Endothelial cell of umbilical vein (primary cell): Measurements from ENCODE around the gene LMF1. TPM values are rescaled to one million over a fixed set of nuclear protein-coding genes. Genes with fewer than 3 reads are reported as not detected.

Experiments
- BruUV-seq: library from RNA; stranded (reverse); fragments of 400-500 nt; replicated peaks from 2 replicates; lab custom pipeline; 2021; lab: Mats Ljungman, UMichigan
- CTCF ChIA-PET: fragments of 300-600, 350-600 bp; sonication (Branson Sonifier 250); formaldehyde crosslinking; loops from one replicate; lab custom pipeline; 2021; ENCODE audit warnings: antibody characterized with exemption, inconsistent platforms; lab: Charles Lee
- POLR2A ChIA-PET: fragments of 300-600, 350-600 bp; sonication (Branson Sonifier 250); formaldehyde crosslinking; loops from one replicate; lab custom pipeline; 2021; ENCODE audit warnings: antibody characterized with exemption, inconsistent platforms; lab: Charles Lee
- DNase-seq: peaks from one replicate; pipeline ENCODE4 v3.0.0-alpha.2; 2011; ENCODE audit warnings: low read depth, low spot score
- FAIRE-seq: peaks from 2 replicates; lab custom pipeline; 2011; peaks lifted over from hg19 to GRCh38; lab: Jason Lieb, UNC
- H2AFZ ChIP-seq: 2 replicates; pipeline ENCODE4 v1.6.0; 2012; ENCODE audit warnings: low read depth, low read length, control low read depth, inconsistent platforms
- H3K27ac ChIP-seq: 2 replicates; pipeline ENCODE4 v1.5.1; 2011; ENCODE audit warnings: low read depth, mild to moderate bottlenecking, control low read depth, low read length, moderate library complexity; ENCODE audit not compliant: insufficient read depth
- H3K27me3 ChIP-seq, 2 experiments: 2 replicates each; pipeline versions ENCODE4 v1.6.0 to v1.6.1; 2011; ENCODE audit warnings: low read length in 2 of 2, mixed read lengths in 1 of 2; ENCODE audit not compliant: control insufficient read depth in 2 of 2, insufficient read depth in 2 of 2
- H3K36me3 ChIP-seq, 2 experiments: 2 replicates in 1 of 2; 3 replicates in 1 of 2; pipeline ENCODE4 v1.5.1; 2011; ENCODE audit warnings: low read length in 2 of 2, mild to moderate bottlenecking in 1 of 2, moderate library complexity in 1 of 2; ENCODE audit not compliant: control insufficient read depth in 2 of 2, insufficient read depth in 2 of 2; ENCODE audit errors: extremely low read depth in 1 of 2
- H3K4me1 ChIP-seq: 3 replicates; pipeline ENCODE4 v1.5.1; 2011; ENCODE audit warnings: mild to moderate bottlenecking, low read length; ENCODE audit not compliant: control insufficient read depth, insufficient read depth; ENCODE audit errors: extremely low read depth
- H3K4me2 ChIP-seq: 2 replicates; pipeline ENCODE4 v1.6.1; 2011; ENCODE audit warnings: low read length, control low read depth, mixed read lengths; ENCODE audit not compliant: insufficient read depth
- H3K4me3 ChIP-seq, 3 experiments: fragments of 200-600 bp in 1 of 3; sonication (generic), shearing (Covaris generic) in 1 of 3; replicated peaks in 1 of 3; 2 replicates each; pipeline ENCODE4 v1.5.1; 2011 to 2016; ENCODE audit warnings: control low read depth in 3 of 3, low read length in 3 of 3, mild to moderate bottlenecking in 2 of 3, inconsistent platforms in 1 of 3, low read depth in 1 of 3, moderate library complexity in 1 of 3; ENCODE audit not compliant: insufficient read depth in 1 of 3
- H3K79me2 ChIP-seq: 2 replicates; pipeline ENCODE4 v1.6.0; 2012; ENCODE audit warnings: low read length, inconsistent platforms; ENCODE audit not compliant: control insufficient read depth, insufficient read depth
- H3K9ac ChIP-seq: replicated peaks from 2 replicates; pipeline ENCODE3; 2011; ENCODE audit warnings: low read length, control low read depth; ENCODE audit not compliant: insufficient read depth; ENCODE audit errors: extremely low read depth
- H3K9me1 ChIP-seq: replicated peaks from 3 replicates; pipeline ENCODE4 v1.6.0; 2011; ENCODE audit warnings: mild to moderate bottlenecking, low read length; ENCODE audit not compliant: control insufficient read depth, insufficient read depth; ENCODE audit errors: extremely low read depth
- H3K9me3 ChIP-seq: replicated peaks from 2 replicates; pipeline ENCODE4 v1.5.1; 2012; ENCODE audit warnings: low read length, inconsistent platforms; ENCODE audit not compliant: control insufficient read depth, insufficient read depth
- H4K20me1 ChIP-seq: replicated peaks from 2 replicates; pipeline ENCODE3; 2011; ENCODE audit warnings: mild to moderate bottlenecking, low read length; ENCODE audit not compliant: control insufficient read depth, insufficient read depth; ENCODE audit errors: extremely low read depth
- GATA2 ChIP-seq: IDR thresholded peaks from 2 replicates; pipeline ENCODE4 v1.7.0; 2011; ENCODE audit warnings: low read depth, mild to moderate bottlenecking, moderate library complexity, mixed read lengths, low read length; ENCODE audit not compliant: insufficient read length, insufficient read depth
- JUN ChIP-seq: IDR thresholded peaks from 2 replicates; pipeline ENCODE4 v1.6.1; 2011; ENCODE audit warnings: borderline replicate concordance, low read depth; ENCODE audit not compliant: insufficient read length, insufficient read depth
- MAX ChIP-seq: IDR thresholded peaks from 2 replicates; pipeline ENCODE4 v1.6.1; 2011; ENCODE audit not compliant: insufficient read depth, insufficient read length
- POLR2A ChIP-seq: IDR thresholded peaks from 2 replicates; pipeline ENCODE4 v1.6.1; 2012; ENCODE audit warnings: low read depth, mild to moderate bottlenecking, control low read depth, low read length
- POLR2AphosphoS5 ChIP-seq: IDR thresholded peaks from 2 replicates; pipeline ENCODE4 v1.6.1; 2012; ENCODE audit warnings: low read depth, mild to moderate bottlenecking, control low read depth, low read length, moderate library complexity; ENCODE audit not compliant: insufficient read depth
- dilution Hi-C: fragments of 300-500 bp; cut with MboI; formaldehyde crosslinking; loops from one replicate; pipeline ENCODE4 v1.15.0; 2019; ENCODE audit warnings: low sequenced_read_pairs; ENCODE audit not compliant: extremely low pct_ligation_motif_present
- intact Hi-C: fragments of 100-400 bp; cut with micrococcal nuclease; formaldehyde crosslinking; loops from one replicate; pipeline ENCODE4 v1.10.0; 2022
- polyA plus RNA-seq, 4 experiments: library from polyadenylated mRNA; depleted of rRNA in 3 of 4; stranded (reverse) in 3 of 4; unstranded in 1 of 4; fragments of >200 nt; gene quantifications; 2 replicates each; pipeline versions ENCODE4 v1.2.1 to v1.2.3, GENCODE V29; 2011 to 2012; ENCODE audit warnings: missing spikeins in 1 of 4
- total RNA-seq: library from RNA; stranded (reverse); gene quantifications from 2 replicates; pipeline ENCODE4 v1.2.3, GENCODE V29; 2021
- TF ChIP-seq, protein P1 (sequence below), 2 donors: IDR thresholded peaks; 1 replicate in 1 of 2; 2 replicates in 1 of 2; pipeline ENCODE4 v1.5.1; 2011; ENCODE audit warnings: low read length in 2 of 2, mild to moderate bottlenecking in 2 of 2, moderate library complexity in 2 of 2, control low read depth in 1 of 2, inconsistent platforms in 1 of 2, low read depth in 1 of 2; ENCODE audit not compliant: insufficient read depth in 1 of 2; ENCODE audit errors: extremely low read depth in 1 of 2

The LMF1 gene
- total and polyA plus RNA-seq, 2 donors (not counting 3 experiments of a cell fraction or from before 2014, with no cell fraction given): 17.8 TPM

DNA sequence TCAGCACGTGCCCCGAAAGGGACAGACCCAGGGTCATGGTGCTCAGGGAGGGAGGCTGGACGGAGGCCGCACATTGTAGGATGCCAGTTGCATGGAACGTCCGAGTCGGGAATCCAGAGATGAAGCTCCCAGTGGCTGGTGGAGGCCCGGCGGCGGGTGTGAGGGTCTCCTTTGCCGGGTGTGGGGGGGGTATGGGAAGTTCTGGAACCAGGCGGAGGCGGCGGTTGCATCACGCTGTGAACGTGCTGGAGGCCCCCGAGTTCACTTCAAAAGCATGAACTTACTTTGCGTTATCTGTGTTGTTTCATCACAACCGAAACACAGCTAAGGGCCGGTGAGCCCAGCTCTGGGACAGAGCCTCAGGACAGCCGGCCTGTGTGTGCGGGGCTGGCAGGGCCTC, 96.9 kb downstream of the LMF1 start:
- dilution Hi-C loops: no loop called here

More for the DNA sequence above, 96.9 kb downstream of the LMF1 start:
- FAIRE-seq: no peak
- Histone ChIP-seq H3K4me2 (no peak overlapping the region), H3K79me2 (no peaks in the 10 kb centered on the region), H4K20me1 (no peaks in the 10 kb centered on the region), H3K9me3 (no peaks in the 10 kb centered on the region), H3K9me1 (no peaks in the 10 kb centered on the region), H3K9ac (no peak overlapping the region), H3K27me3 (no peaks in the 10 kb centered on the region), H3K27ac (no peak overlapping the region), H3K36me3 (no peaks in the 10 kb centered on the region), H3K4me3 (no peak overlapping the region), H3K4me1 (no peaks in the 10 kb centered on the region), H2AFZ (no peak overlapping the region)
- CTCF ChIA-PET: no interaction called here
- TF ChIP-seq POLR2AphosphoS5: no peak
- TF ChIP-seq GATA2: no peak
- no peak for TF ChIP-seq JUN
- TF ChIP-seq POLR2A: no peak
- TF ChIP-seq, protein P1, sequence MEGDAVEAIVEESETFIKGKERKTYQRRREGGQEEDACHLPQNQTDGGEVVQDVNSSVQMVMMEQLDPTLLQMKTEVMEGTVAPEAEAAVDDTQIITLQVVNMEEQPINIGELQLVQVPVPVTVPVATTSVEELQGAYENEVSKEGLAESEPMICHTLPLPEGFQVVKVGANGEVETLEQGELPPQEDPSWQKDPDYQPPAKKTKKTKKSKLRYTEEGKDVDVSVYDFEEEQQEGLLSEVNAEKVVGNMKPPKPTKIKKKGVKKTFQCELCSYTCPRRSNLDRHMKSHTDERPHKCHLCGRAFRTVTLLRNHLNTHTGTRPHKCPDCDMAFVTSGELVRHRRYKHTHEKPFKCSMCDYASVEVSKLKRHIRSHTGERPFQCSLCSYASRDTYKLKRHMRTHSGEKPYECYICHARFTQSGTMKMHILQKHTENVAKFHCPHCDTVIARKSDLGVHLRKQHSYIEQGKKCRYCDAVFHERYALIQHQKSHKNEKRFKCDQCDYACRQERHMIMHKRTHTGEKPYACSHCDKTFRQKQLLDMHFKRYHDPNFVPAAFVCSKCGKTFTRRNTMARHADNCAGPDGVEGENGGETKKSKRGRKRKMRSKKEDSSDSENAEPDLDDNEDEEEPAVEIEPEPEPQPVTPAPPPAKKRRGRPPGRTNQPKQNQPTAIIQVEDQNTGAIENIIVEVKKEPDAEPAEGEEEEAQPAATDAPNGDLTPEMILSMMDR (IDR thresholded peaks at IDR 0.05; ENCODE audit: extremely low read depth in 1 of 2, insufficient read depth in 1 of 2, low read depth in 1 of 2, low read length in 2 of 2): no peak
- no peak for TF ChIP-seq MAX
- no TSS peak for BruUV-seq
- intact Hi-C loops: no loop called here
- POLR2A ChIA-PET: no interaction called here
- DNase-seq: no peak
